T-helper 2 cell treated with Interferon-gamma antibody and Interleukin-4, amounts not matched to agents 100 ng/mL and 5 ng/mL, for 36 hours (primary cell): ENCODE data around the gene RIPOR2. TPM values are rescaled to one million over a fixed set of nuclear protein-coding genes. Genes with fewer than 3 reads are reported as not detected.

Experiments used
- intact Hi-C: fragments of 100-400 bp; cut with micrococcal nuclease; formaldehyde crosslinking; loops from one replicate; pipeline ENCODE4 v1.15.1; 2023
- total RNA-seq: library from RNA; stranded (reverse); gene quantifications from 2 replicates; pipeline ENCODE4 v1.2.3, GENCODE V29; 2022

Gene RIPOR2
- total RNA-seq, 1 donor from 2014 or later = 182 TPM

GRCh38 chr6:24909241-24910216 is 26.2 kb downstream of the RIPOR2 start:
- intact Hi-C loops = loop anchor here (2.0 to 5.0 kb wide), 5 partner anchors 15 to 163 kb away; partner anchors contain the start of gene RIPOR2

GRCh38 chr6:24908650-24909035 is 27.1 kb downstream of the RIPOR2 start:
- intact Hi-C loops = loop anchor here (5.0 kb wide), 1 partner anchor 51 kb away; no protein-coding TSS in a partner anchor

- intact Hi-C loops = loop anchor here (5.0 kb wide), 1 partner anchor 51 kb away; no protein-coding TSS in a partner anchor
Measured at GRCh38 chr6:24907919-24908649, 27.7 kb downstream of the RIPOR2 start.

GRCh38 chr6:24906314-24906713 is 29.4 kb downstream of the RIPOR2 start:
- intact Hi-C loops = loop anchor here (5.0 kb wide), 1 partner anchor 49 kb away; no protein-coding TSS in a partner anchor

GRCh38 chr6:24905483-24905882 is 30.3 kb downstream of the RIPOR2 start:
- intact Hi-C loops = loop anchor here (5.0 kb wide), 1 partner anchor 48 kb away; no protein-coding TSS in a partner anchor

GRCh38 chr6:24903681-24904080 is 32.1 kb downstream of the RIPOR2 start:
- intact Hi-C loops = no loop called here

- intact Hi-C loops = no loop called here
Measured at GRCh38 chr6:24902782-24903181, 33.0 kb downstream of the RIPOR2 start.

GRCh38 chr6:24901698-24902328 is 33.9 kb downstream of the RIPOR2 start:
- intact Hi-C loops = no loop called here

GRCh38 chr6:24900917-24901697 is 34.7 kb downstream of the RIPOR2 start:
- intact Hi-C loops = no loop called here

- intact Hi-C loops = no loop called here
Measured at GRCh38 chr6:24899997-24900325, 35.8 kb downstream of the RIPOR2 start.

- intact Hi-C loops = no loop called here
Measured at GRCh38 chr6:24899136-24899996, 36.4 kb downstream of the RIPOR2 start.

GRCh38 chr6:24898676-24899075 is 37.1 kb downstream of the RIPOR2 start:
- intact Hi-C loops = no loop called here

GRCh38 chr6:24897186-24897585 is 38.6 kb downstream of the RIPOR2 start:
- intact Hi-C loops = no loop called here

GRCh38 chr6:24893342-24893850 is 42.4 kb downstream of the RIPOR2 start:
- intact Hi-C loops = no loop called here

- intact Hi-C loops = no loop called here
Measured at GRCh38 chr6:24891004-24891403, 44.8 kb downstream of the RIPOR2 start.

- intact Hi-C loops = no loop called here
Measured at GRCh38 chr6:24890471-24890870, 45.3 kb downstream of the RIPOR2 start.

- intact Hi-C loops = no loop called here
Measured at GRCh38 chr6:24888715-24889370, 46.9 kb downstream of the RIPOR2 start.

GRCh38 chr6:24887545-24888140 is 48.1 kb downstream of the RIPOR2 start:
- intact Hi-C loops = no loop called here

- intact Hi-C loops = no loop called here
Measured at GRCh38 chr6:24883618-24884017, 52.1 kb downstream of the RIPOR2 start.
